Measurements from ENCODE around the gene PTH2. TPM values are rescaled to one million over a fixed set of nuclear protein-coding genes. Genes with fewer than 3 reads are reported as not detected.

Gene PTH2
- total RNA-seq, 2 donors from 2014 or later, result not detected

DNA sequence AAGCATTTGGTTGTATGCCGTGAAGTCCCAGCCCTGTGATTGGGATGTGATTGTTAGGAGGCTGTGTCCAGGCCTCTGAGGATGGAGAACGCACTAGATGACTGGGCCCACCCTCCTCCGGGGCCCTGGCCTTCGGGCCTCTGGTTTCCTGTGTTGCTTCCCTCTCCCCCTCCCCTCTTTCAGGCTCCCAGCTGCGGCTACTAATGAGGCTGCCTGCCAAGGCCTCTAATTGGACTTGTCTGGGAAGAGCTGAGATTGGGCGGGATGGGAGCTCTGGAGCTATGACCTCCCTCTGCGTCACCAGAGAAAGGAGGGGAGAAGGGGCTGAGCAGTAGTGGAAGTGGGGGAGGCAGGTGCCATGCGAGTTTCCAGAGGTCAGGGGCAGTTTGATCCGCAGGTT is 9.9 kb downstream of the PTH2 start:
- no peaks in the 10 kb centered on the region for H3K27me3 ChIP-seq (replicated peaks; ENCODE audit: insufficient read depth)
- no peaks in the 10 kb centered on the region for H3K4me1 ChIP-seq (replicated peaks)
- WGBS, result 62% methylated on average over 7 of the region's 9 CpGs
- intact Hi-C loops (cut with DNase I), result no loop called here
- no peaks in the 10 kb centered on the region for H3K36me3 ChIP-seq
- TF ChIP-seq POLR2AphosphoS5 (IDR thresholded peaks at IDR 0.05) (no peak), POLR2A (IDR thresholded peaks at IDR 0.05) (no peak)
- TF ChIP-seq, protein P1, sequence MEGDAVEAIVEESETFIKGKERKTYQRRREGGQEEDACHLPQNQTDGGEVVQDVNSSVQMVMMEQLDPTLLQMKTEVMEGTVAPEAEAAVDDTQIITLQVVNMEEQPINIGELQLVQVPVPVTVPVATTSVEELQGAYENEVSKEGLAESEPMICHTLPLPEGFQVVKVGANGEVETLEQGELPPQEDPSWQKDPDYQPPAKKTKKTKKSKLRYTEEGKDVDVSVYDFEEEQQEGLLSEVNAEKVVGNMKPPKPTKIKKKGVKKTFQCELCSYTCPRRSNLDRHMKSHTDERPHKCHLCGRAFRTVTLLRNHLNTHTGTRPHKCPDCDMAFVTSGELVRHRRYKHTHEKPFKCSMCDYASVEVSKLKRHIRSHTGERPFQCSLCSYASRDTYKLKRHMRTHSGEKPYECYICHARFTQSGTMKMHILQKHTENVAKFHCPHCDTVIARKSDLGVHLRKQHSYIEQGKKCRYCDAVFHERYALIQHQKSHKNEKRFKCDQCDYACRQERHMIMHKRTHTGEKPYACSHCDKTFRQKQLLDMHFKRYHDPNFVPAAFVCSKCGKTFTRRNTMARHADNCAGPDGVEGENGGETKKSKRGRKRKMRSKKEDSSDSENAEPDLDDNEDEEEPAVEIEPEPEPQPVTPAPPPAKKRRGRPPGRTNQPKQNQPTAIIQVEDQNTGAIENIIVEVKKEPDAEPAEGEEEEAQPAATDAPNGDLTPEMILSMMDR (IDR thresholded peaks at IDR 0.05), result no peak
- DNase-seq (ENCODE audit: low spot score), result no peak
- no peak overlapping the region for H3K27ac ChIP-seq
- H3K9me3 ChIP-seq, result no peaks in the 10 kb centered on the region
- no peak overlapping the region for H3K4me3 ChIP-seq

DNA sequence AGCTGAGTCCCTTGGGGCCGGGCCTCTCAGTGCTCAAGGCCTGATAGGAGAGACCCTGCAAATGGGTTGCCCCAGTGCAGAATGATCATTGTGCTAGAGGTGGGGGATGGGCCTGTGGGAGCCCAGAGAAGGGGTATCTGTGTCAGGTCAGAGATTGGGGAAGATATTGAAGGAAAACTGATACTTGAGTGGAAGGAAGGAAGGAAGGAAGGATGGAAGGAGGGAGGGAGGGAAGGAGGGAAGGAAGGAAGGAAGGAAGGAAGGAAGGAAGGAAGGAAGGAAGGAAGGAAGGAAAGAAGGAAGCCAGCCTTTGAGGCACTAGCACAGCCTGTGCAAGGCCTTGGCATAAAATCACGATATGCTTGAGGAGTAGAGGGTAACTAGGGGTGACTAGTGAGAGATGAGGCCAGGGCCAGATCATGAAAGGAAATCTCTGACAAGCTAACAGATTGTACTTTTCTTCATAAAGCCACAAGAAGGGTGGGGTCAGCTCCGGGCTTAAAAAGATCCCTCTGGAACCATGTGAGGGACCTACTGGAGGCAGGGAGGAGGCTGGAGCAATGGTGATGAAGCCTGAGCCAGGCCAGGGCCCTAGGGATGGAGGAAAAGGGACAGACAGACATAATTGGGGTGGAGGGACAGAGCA is 11.4 kb downstream of the PTH2 start:
- Histone ChIP-seq H3K9me3 (no peaks in the 10 kb centered on the region), H3K36me3 (no peaks in the 10 kb centered on the region), H3K4me1 (replicated peaks) (no peaks in the 10 kb centered on the region), H3K27me3 (replicated peaks; ENCODE audit: insufficient read depth) (no peaks in the 10 kb centered on the region), H3K4me3 (no peak overlapping the region), H3K27ac (no peak overlapping the region)
- DNase-seq (ENCODE audit: low spot score), result no peak
- 69% methylated on average over 3 of the region's 3 CpGs for WGBS
- no peak for TF ChIP-seq POLR2AphosphoS5 (IDR thresholded peaks at IDR 0.05)
- TF ChIP-seq, protein P1 (IDR thresholded peaks at IDR 0.05), result no peak
- TF ChIP-seq POLR2A (IDR thresholded peaks at IDR 0.05), result no peak
- intact Hi-C loops (cut with DNase I), result no loop called here

DNA sequence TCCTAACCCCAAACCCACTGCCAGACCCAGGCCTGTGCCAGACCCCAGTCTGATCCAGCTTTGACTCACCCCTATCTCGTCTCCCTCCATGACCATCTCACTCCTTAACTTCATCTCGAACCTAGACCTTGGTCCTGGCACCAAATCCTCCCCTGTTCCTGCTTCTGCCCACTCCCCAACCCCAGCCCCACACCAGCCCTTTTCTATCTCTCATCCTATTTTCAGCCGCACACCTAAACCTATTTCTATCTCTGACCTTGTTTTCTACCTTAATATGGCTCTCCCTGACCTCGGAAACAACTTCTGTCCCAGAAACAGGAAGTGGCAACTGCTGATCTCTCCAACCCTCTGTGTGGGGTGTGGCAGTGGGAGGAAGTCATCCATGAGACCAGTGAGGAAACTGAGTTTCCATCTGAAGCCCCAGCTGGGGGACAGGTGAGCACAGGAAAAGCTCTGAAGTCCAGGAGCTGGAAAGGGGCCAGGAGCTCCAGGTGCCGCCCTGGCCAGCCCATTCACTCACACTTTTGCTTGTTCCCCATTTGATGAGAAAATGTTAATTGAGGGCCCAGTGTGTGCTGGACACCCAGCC is 13.7 kb downstream of the PTH2 start:
- H3K27me3 ChIP-seq (replicated peaks; ENCODE audit: insufficient read depth), result no peaks in the 10 kb centered on the region
- 88% methylated on average over 5 of the region's 5 CpGs for WGBS

DNA sequence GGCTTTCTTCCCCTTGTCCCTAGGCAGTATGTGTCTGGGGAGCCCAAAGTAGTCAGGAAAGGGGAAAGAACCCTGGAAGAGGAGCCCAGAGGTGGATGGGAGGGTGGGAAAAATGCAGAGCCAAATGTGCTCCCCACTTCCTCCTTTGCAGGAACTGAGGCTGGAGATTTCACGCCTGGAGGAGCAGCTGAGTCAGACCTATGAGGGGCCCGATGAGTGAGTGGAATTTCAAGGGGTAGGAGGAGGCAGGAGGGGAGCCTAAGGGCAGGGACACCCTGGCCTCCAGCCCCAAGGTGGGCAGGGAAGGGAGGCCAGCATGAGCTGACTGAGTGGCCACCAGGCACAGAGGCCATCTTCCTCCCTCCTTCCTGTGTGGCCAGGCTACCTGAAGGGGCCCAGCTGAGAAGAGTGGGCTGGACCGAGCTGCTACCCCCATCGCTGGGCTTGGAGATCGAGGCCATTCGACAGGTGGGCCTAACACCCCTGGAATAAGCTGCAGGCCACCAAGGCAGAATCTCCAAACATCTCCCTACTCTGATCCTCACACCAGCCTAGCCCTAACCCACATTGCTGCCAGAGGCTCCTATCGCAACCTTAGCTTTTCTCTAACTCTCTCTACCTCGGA is 14.3 kb downstream of the PTH2 start:
- intact Hi-C loops (cut with DNase I), result no loop called here

More for the DNA sequence above, 13.7 kb downstream of the PTH2 start:
- Histone ChIP-seq H3K4me1 (replicated peaks) (no peaks in the 10 kb centered on the region), H3K4me3 (no peak overlapping the region), H3K9me3 (no peaks in the 10 kb centered on the region), H3K27ac (no peak overlapping the region), H3K36me3 (no peaks in the 10 kb centered on the region)
- intact Hi-C loops (cut with DNase I), result no loop called here
- DNase-seq (ENCODE audit: low spot score), result no peak
- TF ChIP-seq POLR2A (IDR thresholded peaks at IDR 0.05), result no peak
- TF ChIP-seq, protein P1 (IDR thresholded peaks at IDR 0.05), result no peak
- TF ChIP-seq POLR2AphosphoS5 (IDR thresholded peaks at IDR 0.05), result no peak

More for the DNA sequence above, 14.3 kb downstream of the PTH2 start:
- DNase-seq (ENCODE audit: low spot score), result no peak
- Histone ChIP-seq H3K4me3 (no peak overlapping the region), H3K27me3 (replicated peaks; ENCODE audit: insufficient read depth) (no peaks in the 10 kb centered on the region), H3K27ac (no peak overlapping the region), H3K36me3 (no peaks in the 10 kb centered on the region), H3K9me3 (no peaks in the 10 kb centered on the region), H3K4me1 (replicated peaks) (no peaks in the 10 kb centered on the region)
- WGBS, result 87% methylated on average over 8 of the region's 8 CpGs
- TF ChIP-seq POLR2A (IDR thresholded peaks at IDR 0.05) (no peak), POLR2AphosphoS5 (IDR thresholded peaks at IDR 0.05) (no peak)
- TF ChIP-seq, protein P1 (IDR thresholded peaks at IDR 0.05), result no peak

Data from prostate gland (tissue), 2 donors.